H1 (cell line): ENCODE measurements around the gene CYSRT1. TPM values are rescaled to one million over a fixed set of nuclear protein-coding genes. Genes with fewer than 3 reads are reported as not detected.

Source experiments
- BACH1 ChIP-seq: IDR thresholded peaks from 2 replicates; pipeline ENCODE4 v1.6.1; 2012; ENCODE audit warnings: low read length, improper control_type of control experiment
- GTF2F1 ChIP-seq: IDR thresholded peaks from 2 replicates; pipeline ENCODE4 v1.6.1; 2012; ENCODE audit warnings: low read depth, low read length, improper control_type of control experiment, borderline replicate concordance
- KDM1A ChIP-seq: fragments of 200-600, 300-600 bp; sonication (generic); IDR thresholded peaks from 2 replicates; pipeline ENCODE4 v1.7.1; 2016; ENCODE audit warnings: mild to moderate bottlenecking, low read length, borderline replicate concordance
- KDM4A ChIP-seq: IDR thresholded peaks from one replicate; pipeline ENCODE4 v1.7.1; 2012; ENCODE audit warnings: low read depth, mild to moderate bottlenecking, moderate library complexity, low read length, inconsistent platforms; ENCODE audit not compliant: severe bottlenecking
- SRF ChIP-seq: IDR thresholded peaks from 2 replicates; pipeline ENCODE4 v1.6.1; 2011; ENCODE audit warnings: mild to moderate bottlenecking, low read depth, low read length, moderate library complexity
- polyA plus RNA-seq, 7 experiments: library from polyadenylated mRNA; depleted of rRNA in 3 of 7; stranded (reverse) in 5 of 7; unstranded in 2 of 7; fragments of >200 nt in 5 of 7; fragments of 200-250 nt in 2 of 7; gene quantifications; 1 replicate in 5 of 7; 2 replicates in 1 of 7; 4 replicates in 1 of 7; pipeline versions ENCODE4 v1.2.1 to v1.2.3, GENCODE V29; 2011 to 2013; ENCODE audit warnings: missing spikeins in 2 of 7, mixed read lengths in 2 of 7
- total RNA-seq: library from RNA; stranded (reverse); fragmentation: NEBNext Ultra II Directional; extraction: Animal tissue kit (Norgen Biotek cat#: 25700); gene quantifications from 2 replicates; pipeline ENCODE4 v1.2.1, GENCODE V29; 2021

CYSRT1 gene
- total and polyA plus RNA-seq, 2 of the 8 experiments (the other 6 are each of a cell fraction or from before 2014, with no cell fraction given) = 1.0 to 6.5 TPM

DNA sequence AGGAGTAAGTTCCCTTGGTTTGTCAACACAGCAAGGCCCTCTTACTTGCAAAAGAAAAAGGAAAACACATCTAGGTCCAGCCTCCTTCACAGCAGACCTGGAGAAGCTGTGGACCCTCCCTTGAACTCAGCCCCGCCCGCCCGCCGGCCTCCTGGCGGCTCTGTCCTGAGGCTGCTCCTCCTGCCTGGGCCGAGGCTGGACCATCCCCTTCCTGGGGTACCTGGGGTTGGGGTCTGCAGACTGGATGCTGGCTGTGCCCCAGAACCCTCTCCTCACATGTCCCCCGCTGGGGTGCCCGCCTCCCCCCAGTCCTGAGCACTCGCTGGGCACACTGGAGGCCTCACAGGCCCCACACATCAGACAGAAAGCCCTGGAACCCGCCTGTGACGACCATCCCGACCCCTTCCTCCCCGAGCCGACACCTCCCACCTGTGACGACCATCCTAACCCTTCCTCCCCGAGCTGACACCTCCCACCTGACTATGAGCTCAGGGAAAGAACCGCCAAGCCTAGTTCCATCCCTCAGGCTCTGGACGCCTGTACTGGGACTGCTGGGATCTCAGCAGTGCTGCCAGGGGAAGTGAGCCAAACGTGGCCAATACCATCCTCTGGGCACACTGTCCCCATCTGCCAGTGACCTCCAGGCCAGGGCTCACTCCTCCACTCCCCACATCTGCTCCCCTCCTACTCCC, 45.9 kb upstream of the CYSRT1 start (continued):
- TF ChIP-seq KDM4A (no peak), KDM1A (no peak), SRF (no peak), BACH1 (no peak), GTF2F1 (no peak)
